ENCODE measurements around the gene PNPLA3.

Gene PNPLA3

GRCh38 chr22:43924877-43925276, 1.3 kb downstream of the PNPLA3 start:
- DNase-seq (ENCODE audit: low spot score): no peak

- DNase-seq (ENCODE audit: low spot score): no peak
These were observed 2.1 kb downstream of the PNPLA3 start for GRCh38 chr22:43925433-43926348.

- no peak for DNase-seq (ENCODE audit: low spot score)
These were observed 2.7 kb downstream of the PNPLA3 start for GRCh38 chr22:43926349-43926710.

- DNase-seq (ENCODE audit: low spot score): no peak
These were observed 4.9 kb downstream of the PNPLA3 start for GRCh38 chr22:43928468-43928867.

GRCh38 chr22:43928908-43929307, 5.3 kb downstream of the PNPLA3 start:
- no peak for DNase-seq (ENCODE audit: low spot score)

GRCh38 chr22:43931771-43932170, 8.2 kb downstream of the PNPLA3 start:
- no peak for DNase-seq (ENCODE audit: low spot score)

GRCh38 chr22:43941449-43941848, 17.8 kb downstream of the PNPLA3 start:
- DNase-seq (ENCODE audit: low spot score): no peak

GRCh38 chr22:43944670-43945430, 21.2 kb downstream of the PNPLA3 start:
- DNase-seq (ENCODE audit: low spot score): no peak

GRCh38 chr22:43945632-43946383, 22.2 kb downstream of the PNPLA3 start:
- peak; percentile 54 for DNase-seq (ENCODE audit: low spot score)

- no peak for DNase-seq (ENCODE audit: low spot score)
These were observed 22.7 kb downstream of the PNPLA3 start for GRCh38 chr22:43946384-43946667.

GRCh38 chr22:43948836-43949406, 25.3 kb downstream of the PNPLA3 start:
- DNase-seq (ENCODE audit: low spot score): no peak

- no peak for DNase-seq (ENCODE audit: low spot score)
These were observed 27.8 kb downstream of the PNPLA3 start for GRCh38 chr22:43951391-43951790.

GRCh38 chr22:43951966-43952365, 28.4 kb downstream of the PNPLA3 start:
- DNase-seq (ENCODE audit: low spot score): no peak

- no peak for DNase-seq (ENCODE audit: low spot score)
These were observed 30.6 kb downstream of the PNPLA3 start for GRCh38 chr22:43953988-43954785.

GRCh38 chr22:43955040-43955882, 31.7 kb downstream of the PNPLA3 start, which contains the start of gene SAMM50:
Gene SAMM50 (plus strand): TSS chr22:43955442. CDS start chr22:43955578, 136 bp downstream.
- DNase-seq (ENCODE audit: low spot score): peak; percentile 91

GRCh38 chr22:43955883-43956782, 32.5 kb downstream of the PNPLA3 start:
- no peak for DNase-seq (ENCODE audit: low spot score)

GRCh38 chr22:43956805-43957463, 33.3 kb downstream of the PNPLA3 start:
- DNase-seq (ENCODE audit: low spot score): no peak

- DNase-seq (ENCODE audit: low spot score): no peak
These were observed 34.3 kb downstream of the PNPLA3 start for GRCh38 chr22:43957871-43958270.

Data from CD4-positive, alpha-beta T cell treated with Interleukin-6 at 100 ng/mL for 8 hours (primary cell).